Activated CD4-positive, alpha-beta T cell treated with anti-CD3 and anti-CD28 coated beads, Interleukin-2, amount 50 U/mL, for 16 hours (primary cell): Measurements from ENCODE around the gene INAFM2.

Source experiments
- DNase-seq: peaks from one replicate; pipeline ENCODE4 v3.0.0-alpha.2; 2020

INAFM2 gene

DNA sequence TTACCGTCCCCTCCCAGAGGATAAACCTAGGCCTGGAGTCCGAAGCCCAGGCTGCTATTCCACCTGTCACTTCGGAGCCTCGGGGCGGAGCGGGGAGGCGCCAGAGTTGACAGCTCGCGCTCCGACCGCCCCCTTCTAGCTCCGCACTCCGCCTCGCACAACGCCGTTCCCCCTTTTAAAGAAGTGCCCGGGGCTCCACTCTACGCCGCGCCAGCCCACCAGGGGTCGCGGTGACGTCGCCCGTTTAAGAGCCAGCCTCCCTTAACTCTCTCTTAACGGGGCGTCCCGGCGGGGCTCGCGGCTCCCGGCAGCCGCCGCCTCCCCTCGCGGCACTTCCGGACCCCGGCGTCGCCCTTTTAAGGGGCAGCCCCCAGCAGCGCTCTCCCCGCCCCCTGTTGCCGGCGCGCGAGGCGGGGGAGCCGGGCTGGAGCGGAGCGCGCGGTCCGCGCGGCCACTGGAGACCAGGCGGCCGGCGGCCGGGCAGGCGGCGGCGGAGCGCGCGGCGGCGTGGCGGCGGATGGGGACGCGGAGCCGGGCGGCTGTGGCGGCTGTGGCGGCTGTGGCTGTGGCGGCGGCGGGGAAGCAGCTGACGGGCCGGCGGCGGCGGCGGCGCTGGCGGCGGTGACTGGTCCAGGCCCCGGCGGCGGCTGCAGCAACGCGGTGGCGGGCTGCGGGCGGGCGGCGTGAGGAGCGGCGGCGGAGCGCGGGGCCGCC, at the start of gene INAFM2:
Gene INAFM2, plus strand, starts transcription at position 454 of the 714 bp plus-strand sequence. CDS start 364 bp downstream, outside the sequence.
- peak; percentile 90 for DNase-seq

DNA sequence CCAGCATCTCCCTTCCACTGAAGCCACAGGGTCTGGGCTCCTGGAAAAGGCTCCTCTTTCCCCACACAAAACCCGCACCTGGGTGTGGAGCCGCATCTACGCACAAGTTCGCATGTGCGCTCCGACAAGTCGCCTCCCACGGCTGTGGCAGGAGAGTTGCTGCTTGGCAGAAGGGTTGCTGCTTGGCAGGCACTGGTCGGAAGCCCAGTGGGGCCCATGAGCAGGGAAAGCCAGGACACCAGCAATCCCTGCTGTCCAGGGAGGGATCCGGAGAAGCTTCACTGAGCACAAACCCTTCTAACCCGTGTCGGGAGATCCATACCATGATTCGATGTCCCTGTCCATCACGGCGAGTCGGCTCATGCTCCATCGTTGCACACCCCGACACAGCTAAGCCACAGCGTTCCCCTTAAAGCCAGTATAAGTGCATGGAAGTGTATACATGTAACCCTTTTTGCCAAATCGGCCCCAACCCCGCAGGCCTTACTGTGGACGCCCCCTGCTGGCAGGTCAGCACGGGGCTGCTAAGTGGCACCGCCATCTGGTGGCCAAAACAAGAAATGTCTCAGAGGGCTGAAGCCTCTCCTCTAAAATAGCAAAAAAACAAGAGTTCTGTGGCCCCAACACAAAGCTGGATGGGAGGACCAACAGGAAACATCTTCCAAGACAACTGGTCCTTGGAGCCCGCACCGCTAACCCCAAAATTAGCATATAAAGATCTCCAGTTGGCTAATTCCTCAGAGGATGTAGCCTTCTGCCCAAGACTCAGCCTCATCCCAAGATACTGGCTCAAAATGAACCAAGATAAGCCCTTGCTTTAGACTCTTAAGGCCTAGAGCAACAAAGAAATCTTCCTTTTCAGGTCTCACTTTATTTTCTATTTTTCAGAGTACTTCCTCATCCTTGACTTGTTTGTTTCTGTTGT, 48.9 kb upstream of the INAFM2 start:
- peak; percentile 88 for DNase-seq

DNA sequence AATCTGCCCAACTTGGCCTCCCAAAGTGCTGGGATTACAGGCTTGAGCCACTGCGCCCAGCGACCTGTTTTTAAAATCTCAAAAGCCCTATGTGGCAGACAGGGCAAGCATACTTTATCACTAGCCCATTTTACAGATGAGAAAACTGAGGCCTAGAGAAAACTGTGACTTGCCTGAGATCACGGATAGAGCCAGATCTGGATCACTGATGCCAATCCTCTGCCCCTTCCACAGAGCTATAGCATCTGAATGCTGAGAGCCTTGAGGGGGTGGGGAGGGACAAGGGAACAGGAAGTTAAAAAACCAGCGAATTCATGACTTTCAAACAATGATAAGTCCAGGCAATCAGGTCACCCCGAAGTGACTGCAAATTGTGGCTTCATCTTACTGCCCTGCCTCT, 48.0 kb upstream of the INAFM2 start:
- DNase-seq, result no peak

DNA sequence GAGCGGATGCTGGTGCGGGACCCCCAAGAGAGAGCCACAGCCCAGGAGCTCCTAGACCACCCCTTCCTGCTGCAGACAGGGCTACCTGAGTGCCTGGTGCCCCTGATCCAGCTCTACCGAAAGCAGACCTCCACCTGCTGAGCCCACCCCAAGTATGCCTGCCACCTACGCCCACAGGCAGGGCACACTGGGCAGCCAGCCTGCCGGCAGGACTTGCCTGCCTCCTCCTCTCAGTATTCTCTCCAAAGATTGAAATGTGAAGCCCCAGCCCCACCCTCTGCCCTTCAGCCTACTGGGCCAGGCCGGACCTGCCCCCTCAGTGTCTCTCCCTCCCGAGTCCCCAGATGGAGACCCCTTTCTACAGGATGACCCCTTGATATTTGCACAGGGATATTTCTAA, 47.5 kb upstream of the INAFM2 start:
- DNase-seq, result no peak

DNA sequence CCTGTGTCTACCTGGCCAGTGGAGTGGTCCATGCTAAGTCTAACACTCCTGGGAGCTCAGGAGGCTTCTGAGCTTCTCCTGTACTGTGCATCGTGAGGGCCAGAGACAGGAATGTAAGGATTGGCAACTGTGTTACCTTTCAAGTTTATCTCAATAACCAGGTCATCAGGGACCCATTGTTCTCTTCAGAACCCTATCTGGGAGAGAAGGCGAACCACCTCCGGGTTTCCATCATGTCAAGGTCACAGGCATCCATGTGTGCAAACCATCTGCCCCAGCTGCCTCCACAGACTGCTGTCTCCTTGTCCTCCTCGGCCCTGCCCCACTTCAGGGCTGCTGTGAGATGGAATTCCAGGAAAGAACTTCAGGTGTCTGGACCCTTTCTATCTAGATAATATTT, 46.6 kb upstream of the INAFM2 start:
- no peak for DNase-seq

DNA sequence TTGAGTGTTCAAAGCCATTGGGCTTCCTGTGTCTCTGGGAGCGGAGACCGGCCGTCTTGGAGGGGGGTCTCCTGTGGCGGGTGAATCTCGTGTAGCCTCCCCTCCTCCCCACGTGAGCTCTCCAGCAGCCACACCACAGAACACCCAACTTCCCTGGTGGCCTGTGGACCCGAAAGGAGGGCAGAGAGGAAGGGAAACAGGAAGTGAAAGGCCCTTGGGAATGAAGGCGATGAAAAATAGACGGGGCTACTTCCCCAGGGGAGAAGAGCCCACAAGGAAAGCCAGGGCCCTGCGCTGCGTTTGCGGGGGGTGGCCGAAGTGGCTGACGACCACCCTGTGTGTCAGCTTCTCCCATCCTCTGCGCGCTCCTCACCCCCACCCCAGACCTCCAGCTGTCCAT, 46.0 kb upstream of the INAFM2 start:
- DNase-seq, result no peak

DNA sequence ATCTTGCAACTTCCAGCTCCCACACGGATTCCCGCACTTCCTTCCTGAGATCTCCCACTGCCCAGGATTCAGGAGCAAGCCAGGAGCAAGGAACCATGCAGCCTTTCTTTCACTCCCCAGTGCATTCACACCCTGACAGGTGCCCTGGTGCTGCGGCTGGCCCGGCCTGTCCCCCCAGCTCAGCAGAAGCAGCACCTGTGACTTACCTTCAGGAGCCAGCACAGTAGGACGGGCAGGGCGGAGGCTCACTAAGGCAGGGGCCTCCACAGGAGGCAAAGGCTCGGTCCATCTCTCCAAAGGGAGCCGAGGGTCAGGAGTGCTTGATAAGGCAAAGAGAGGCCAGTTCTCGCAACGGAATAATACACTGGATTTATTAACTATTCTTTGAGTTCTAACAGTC, 45.5 kb upstream of the INAFM2 start:
- DNase-seq, result no peak

DNA sequence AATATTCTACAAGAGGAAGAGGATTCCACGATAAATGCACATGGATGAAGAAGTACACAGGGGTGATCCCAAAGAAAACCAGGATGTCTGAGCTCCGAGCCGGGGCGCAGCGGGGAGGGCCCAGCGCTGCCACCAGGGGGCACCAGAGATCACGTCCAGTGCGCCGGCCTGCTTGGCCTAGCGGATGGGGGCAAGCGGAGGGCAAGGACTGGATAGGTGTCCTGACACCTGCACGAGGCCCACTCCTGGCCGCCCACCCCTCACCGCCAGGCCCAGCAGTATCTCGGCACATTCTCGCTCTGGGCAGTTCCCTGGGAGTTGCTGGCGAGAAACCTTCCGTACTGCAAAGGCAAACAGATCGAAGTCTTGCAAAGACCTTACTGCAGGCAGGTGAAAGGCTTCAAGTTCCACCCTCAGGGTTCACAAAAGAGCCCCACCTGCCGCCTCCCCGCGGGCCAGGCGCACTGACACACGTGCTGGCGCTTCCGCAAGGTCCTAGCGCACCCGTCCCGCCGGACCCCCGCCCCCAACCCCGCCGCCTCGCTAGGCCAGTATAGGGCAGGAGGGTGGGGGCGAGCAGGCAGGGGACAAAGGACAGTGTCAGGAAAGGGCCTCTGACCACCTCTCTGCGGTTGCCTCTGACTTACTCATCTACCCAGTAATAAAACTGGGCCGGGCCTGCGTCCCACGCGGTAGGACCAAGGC, 43.9 kb upstream of the INAFM2 start:
- DNase-seq, result peak; percentile 62

DNA sequence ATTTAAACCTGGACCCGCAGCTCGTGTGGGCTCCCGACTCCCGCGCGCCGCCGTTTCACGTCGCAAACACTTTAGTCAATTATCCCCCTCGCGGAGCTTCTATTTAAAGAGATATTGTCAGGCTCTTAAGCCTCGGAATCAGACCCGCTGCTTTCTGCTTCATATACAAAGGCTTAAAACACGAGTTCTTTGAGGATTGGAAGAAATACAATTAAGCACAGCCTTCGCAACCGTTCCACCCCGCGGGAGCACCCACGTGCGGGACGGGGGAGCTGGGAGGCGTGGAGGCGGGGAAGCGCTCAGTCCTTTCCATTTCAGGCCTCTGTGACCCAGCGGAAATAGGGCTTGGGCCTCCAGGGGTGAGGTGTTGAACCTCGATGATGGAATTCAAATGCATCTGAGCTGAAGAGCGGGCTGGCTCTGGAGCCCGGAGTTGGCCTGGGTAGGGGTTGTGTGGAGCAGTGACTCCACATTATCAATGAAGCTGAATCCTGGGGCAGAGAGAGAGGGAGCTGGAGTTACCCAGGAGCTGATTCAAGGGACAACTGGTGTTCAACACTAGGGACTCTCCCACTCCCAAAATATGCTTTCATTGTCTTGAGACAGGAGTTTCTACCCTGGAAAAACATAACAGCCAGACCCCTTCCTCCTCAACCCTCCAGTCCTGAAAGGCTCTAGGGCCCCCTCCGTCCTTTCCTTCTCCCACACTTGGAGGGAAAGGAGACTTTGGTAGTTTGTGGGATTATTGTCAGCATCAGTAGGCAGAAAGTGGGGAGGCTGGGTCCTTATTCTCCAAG, 43.0 kb upstream of the INAFM2 start:
- no peak for DNase-seq

DNA sequence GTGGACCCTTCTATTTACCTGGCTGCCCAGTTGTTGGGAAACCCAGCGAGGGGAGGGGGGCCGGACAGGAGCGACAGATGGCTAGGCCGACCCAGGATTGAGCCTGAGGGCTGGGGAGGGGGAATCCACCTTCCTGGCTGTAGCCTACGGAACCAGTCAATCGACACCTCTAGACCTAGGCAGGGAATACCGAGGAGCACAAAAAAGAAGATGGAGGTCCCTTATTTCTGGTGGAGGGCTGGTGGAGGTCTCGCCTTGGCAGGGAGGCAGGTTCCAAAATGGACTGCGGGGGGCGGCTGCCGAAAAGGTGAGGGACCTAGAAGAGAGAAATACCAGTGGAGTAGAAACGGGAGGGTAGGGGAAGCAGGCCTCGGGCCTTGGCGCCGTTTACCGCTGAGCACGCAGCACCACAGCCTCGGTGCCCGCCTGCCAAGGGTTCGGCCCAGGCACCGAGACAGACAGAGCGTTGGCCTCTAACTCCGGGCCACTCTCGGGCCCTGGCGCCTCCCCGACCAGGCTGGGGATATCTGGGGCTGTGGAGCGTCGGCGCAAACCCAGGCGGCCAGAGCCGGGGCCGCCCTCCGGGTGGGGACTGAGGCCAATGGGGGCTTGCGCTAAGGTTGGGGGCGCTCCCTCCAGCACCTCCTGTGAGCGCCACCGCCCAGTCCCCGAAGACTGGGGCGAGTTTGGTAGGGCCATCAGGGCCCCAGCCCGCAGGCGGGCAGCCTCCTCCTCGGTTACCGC, 42.3 kb upstream of the INAFM2 start:
- no peak for DNase-seq

DNA sequence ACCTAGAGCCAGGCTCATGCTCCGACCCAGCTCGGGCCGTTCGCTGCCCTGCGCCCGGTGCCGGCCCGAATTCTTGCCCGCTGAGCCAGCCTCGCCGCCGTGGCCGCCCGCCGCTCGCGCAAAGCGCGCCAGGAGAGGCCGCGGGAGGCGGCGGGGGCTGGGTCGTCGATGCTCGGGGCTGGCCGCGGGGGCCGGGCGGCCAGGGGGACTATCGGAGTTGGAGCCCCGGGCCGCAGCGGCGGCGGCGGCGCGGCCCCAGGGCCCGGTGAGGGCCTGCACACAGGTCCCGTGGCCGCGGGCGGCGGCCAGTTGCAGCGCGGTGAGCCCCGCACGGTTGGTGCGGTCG, 41.7 kb upstream of the INAFM2 start:
- DNase-seq, result no peak

DNA sequence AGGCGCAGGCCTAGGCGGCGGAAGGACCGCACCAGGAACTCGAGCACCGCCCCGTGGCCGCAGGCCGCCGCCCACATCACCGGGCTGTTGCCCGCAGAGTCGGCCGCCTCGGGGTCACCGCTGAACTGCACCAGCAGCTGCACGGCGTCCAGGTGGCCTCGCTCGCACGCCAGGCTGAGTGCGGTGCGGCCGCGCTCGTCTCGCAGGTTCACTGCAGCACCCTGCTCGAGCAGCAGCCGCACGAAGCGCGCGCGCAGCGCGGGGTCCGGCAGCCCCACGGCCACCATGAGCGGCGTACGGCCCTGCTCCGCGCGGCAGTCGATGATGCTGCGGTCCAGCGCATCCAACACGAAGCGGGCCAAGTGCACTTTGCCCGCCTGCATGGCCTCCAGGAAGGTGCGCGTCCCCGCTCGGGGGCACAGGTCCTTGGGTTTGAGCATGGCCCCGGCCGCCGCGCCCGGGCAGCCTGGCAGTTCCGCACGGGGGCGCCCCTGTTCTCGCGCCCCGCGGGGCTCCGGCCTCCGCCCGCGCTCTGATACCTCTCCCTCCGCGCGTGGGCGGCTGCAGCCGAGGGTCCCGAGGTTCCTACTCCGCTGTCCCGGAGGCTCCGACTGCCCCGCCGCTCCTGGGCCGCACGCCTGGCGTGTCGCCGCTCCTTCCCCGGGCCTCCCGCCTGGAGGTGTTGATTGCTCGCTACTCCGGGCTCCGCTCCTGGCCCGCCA, 41.2 kb upstream of the INAFM2 start:
- peak; percentile 48 for DNase-seq

DNA sequence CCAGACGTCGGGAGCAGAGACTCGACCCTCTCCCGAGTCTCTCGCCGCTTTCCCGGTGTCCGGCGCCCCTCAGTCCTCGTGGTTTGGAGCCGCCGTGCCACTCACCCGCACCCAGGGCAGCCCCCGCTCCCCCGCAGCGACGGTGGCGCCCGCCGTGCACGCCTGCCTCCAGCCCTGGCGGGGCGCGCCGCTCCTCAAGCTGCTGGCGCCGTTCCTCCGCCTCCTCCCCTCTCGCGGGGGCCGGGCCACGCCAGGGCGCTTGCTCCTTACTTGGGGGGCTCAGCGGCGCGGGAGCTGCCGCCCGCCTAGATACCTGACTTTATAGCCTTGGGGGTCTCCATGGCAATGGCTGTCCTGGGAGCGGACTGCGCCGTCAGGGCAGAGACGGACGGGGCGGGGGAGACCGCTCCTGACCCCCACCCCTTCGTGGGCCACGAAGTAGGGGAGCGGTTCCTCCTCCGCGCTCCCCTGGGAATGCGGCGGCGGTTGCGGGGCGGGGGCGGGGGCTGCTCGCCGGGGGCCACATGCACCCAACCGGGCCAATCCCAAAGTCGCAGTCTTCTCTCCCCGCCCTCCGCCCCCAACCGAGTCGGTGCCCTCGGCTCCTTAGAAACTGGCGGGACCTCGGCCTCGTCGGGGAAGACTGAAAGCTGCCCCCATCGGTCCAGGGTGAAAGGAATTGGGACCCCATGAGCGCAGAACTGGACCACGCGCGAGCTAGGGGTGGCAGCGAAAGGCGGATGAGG, 40.5 kb upstream of the INAFM2 start, which contains the start of gene ANKRD63:
Gene ANKRD63, minus strand, starts transcription at position 196 of the 746 bp plus-strand sequence. CDS start 478 bp downstream, outside the sequence.
- peak; percentile 18 for DNase-seq

DNA sequence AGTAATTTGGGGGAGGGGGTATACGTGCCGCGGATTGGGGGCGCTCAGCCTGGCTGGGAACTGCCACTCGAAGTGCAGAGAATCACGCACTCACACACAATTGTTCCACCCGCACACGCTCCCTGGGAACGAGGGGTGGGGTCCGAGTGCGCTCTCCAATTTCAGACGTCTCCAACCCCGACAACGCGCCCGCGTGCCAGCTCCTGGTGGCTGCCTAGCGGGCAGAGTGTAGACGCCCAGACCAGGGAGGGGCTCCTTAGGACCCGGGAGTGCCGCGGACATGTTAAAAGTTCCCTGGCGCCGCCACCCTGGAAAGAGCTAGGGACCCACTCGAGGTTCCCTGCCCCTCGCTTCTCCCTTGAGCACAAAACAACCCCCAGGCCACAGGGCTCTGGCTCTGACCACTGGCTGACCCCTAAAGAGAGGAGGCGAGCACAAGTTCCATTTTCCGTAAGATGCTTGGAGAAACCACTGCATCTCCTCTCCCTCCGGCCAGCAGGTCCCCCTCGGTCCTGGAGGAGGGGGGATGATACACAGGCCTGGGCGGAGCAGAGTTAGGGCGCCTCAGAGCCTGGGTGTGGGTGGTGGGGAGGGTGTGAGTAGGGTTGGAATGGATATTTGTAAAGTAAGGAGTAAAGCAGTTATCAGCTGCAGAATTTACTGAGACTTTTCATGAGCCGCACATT, 39.7 kb upstream of the INAFM2 start:
- DNase-seq, result no peak

DNA sequence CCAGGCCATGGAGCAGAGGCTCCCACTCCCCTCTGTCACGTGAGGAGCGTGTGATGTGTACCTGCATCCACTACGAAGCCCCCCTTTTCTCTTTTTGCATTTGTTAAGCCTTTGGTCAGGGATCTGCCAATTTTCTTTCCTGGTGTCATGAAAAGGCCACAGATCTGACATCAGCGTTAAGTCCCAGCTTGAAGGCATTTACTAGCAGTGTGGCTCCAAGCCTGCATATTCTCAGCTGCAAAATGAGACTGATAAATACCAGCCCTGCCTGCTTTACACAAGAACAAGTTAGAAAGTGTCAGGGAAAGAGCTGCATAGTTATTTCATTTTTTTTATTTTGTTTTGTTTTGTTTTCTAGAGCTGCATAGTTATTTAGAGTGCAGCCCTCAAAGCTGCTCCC, 38.3 kb upstream of the INAFM2 start:
- DNase-seq, result no peak

DNA sequence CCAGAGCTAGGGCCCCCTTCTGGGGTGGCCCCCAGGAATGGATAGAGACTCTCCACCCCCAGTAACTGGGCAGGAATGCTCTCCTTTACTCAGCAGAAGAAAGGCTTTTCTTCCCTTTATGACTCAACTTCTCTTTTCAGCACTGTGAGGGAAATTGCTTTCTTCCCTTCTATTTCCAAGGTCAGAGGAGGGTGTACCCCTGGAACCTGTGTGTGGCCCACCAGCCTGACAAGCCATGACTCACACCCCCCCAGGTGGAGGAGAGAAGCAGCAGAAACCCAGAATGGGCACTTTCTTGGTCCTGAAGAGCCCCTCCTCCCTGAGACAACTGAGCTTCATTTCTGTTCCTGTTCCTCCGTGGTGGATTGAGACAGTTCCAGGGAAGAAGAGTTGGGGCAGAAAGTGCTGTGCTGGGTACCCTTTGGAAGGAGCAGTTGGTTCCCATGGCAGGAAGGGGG, 37.9 kb upstream of the INAFM2 start:
- no peak for DNase-seq

DNA sequence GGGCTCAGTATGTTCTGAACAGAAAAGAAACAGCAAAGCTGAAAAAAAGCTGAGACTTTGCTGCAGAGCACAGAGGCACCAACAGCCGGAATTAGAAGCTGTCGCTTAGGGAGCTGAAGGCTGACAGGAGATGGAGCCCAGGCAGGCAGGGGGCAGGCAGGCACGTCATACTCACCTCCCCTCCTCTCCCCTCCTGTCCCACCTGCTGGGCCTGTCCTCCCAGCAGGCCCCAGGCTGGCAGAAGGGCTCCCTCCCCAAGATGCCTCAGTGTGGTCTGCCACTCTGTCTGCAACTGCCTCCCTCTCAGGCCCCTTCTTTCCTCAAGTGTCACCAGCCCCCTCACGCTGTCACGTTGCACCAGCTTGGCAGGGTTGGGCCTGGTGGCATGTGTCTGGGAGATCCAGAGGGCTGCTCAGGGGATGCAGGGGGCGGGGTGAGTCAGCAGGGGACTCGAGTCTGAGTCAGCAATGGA, 37.4 kb upstream of the INAFM2 start:
- no peak for DNase-seq

DNA sequence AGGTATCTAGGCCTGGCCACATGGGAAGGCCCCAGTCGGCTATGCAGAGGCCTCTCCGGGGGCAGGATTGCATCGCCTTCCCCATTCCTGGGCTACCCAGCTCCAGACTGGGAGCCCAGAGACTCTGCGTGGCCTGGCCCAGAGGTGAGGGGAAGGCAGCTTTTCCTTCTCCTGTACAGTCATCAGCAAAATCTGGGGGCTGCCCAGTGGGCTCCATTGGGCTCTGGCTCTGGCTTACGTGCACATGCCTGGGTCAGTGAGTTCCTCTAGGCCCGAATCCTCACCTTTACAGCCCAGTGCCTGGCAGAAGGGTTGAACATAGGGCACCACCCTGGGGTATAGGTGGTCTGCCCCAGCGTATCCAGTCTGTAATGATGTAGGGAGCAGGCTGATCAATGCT, 36.7 kb upstream of the INAFM2 start:
- no peak for DNase-seq

DNA sequence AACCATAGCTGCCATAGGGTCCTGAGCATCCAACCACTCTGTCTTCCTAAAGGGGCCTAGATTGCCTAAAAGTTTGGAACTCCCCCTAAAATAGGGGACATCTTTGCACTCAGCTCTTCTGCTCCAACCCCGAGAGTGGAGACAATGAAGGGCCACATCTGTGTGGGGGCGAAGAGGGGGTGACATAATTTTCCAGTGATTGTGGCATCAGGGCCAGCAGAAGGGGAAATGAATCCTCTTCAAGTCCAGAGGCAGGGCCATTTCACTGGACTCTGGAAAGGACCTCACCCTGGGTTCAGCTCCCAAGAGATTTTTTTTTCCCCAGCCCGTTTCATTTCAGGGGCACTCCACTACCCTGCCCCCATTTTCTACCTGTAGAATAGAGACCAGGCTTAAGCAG, 36.0 kb upstream of the INAFM2 start:
- DNase-seq, result no peak

DNA sequence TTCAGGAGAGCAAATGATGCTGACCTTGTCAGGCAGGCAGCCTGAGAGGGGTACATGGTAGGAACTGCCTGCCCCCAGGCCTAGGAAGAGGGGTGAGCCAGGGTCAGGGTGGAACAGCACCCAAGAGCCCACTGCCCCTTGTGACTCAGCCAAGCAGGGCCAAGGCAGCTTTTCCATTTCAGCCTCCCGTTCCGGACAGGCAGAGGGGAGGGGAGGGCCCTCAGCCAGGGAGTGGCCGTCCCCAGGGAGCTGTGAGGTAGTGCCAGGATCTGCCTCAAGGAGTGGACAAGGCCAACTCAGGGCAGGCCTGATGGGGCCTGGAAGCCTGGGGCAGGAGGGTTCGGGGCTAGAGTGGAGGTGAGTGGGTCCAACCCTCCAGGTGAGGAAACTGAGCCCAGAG, 35.5 kb upstream of the INAFM2 start:
- DNase-seq, result no peak
